ENCODE measurements around the gene DOCK1. TPM values are rescaled to one million over a fixed set of nuclear protein-coding genes. Genes with fewer than 3 reads are reported as not detected.

DOCK1 gene
- total RNA-seq, 4 donors from 2014 or later = 31.3 to 82.3 (median 44.1) TPM

DNA sequence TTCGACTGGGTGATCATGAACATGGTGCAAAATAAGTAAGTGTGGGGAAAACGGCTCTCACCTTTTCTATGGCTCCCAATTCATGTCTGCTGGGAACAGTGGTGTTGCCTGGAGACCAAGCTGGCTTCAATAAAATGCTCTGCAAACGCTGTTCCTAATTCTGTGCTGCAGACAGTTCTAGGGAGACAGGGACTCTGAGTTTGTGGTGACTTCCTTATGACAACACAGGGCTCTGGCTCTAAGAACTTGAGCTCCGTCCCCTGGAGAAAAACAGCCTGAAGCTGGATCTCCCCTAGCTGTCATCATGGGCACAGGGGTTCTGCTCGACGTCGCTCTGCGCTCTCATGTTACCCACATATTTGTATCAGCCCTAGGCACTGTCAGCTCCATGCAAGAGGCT, 352.2 kb downstream of the DOCK1 start:
- ATAC-seq (ENCODE audit: low FRiP score) (no peak), DNase-seq (ENCODE audit: low spot score) (no peak)
- TF ChIP-seq, protein P1, sequence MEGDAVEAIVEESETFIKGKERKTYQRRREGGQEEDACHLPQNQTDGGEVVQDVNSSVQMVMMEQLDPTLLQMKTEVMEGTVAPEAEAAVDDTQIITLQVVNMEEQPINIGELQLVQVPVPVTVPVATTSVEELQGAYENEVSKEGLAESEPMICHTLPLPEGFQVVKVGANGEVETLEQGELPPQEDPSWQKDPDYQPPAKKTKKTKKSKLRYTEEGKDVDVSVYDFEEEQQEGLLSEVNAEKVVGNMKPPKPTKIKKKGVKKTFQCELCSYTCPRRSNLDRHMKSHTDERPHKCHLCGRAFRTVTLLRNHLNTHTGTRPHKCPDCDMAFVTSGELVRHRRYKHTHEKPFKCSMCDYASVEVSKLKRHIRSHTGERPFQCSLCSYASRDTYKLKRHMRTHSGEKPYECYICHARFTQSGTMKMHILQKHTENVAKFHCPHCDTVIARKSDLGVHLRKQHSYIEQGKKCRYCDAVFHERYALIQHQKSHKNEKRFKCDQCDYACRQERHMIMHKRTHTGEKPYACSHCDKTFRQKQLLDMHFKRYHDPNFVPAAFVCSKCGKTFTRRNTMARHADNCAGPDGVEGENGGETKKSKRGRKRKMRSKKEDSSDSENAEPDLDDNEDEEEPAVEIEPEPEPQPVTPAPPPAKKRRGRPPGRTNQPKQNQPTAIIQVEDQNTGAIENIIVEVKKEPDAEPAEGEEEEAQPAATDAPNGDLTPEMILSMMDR (IDR thresholded peaks at IDR 0.05) = no peak

DNA sequence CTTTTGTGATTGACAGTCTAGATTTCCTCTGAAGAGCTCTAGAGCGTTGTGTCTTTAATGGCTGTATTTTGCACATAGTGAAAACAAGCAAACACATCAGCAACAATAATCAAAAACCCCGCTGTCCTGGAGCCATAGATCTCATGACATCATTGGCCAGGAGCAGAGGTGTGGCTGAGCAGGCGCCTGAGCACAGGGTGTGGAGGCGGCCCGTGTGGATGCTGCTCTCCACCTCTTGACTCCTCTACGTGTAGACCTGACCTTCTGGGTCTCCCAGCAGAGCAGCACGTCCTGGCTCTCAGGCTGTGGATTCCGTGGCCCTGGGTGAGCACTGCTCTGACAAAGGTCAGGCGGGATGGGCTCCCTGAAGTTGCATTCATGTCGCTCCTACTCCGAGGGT, 354.1 kb downstream of the DOCK1 start:
- TF ChIP-seq, protein P1 (IDR thresholded peaks at IDR 0.05) = no peak
- no peak for ATAC-seq (ENCODE audit: low FRiP score)
- no peak for DNase-seq (ENCODE audit: low spot score)

DNA sequence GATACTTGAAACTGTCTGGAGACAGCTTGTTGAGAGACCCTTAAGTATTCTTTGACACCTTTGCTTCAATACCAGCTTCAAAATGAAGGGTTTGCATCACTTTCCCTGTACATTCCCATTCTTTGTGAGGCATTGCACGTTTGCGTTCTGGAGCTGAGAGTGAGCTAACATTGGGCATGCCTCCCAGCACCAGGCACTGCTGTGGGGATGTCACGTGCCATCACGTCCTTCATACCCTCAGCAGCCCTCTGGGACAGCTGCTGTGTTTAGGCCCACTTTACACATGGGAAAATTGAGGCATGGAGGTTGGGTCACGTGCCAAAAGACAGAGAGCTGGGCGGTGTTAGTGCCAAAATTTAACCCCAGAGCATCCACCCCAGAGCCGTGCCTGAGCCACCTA, 357.4 kb downstream of the DOCK1 start:
- TF ChIP-seq, protein P1 (IDR thresholded peaks at IDR 0.05) = no peak
- DNase-seq (ENCODE audit: low spot score) = no peak
- no peak for ATAC-seq (ENCODE audit: low FRiP score)

- ATAC-seq (ENCODE audit: low FRiP score) (no peak), DNase-seq (ENCODE audit: low spot score) (no peak)
- TF ChIP-seq, protein P1 (IDR thresholded peaks at IDR 0.05) = no peak
Observed at GRCh38 chr10:127265288-127265687, 360.1 kb downstream of the DOCK1 start.

GRCh38 chr10:127266431-127266830, 361.2 kb downstream of the DOCK1 start:
- DNase-seq (ENCODE audit: low spot score) (no peak), ATAC-seq (ENCODE audit: low FRiP score) (no peak)
- TF ChIP-seq, protein P1 (IDR thresholded peaks at IDR 0.05) = no peak

- ATAC-seq (ENCODE audit: low FRiP score) (no peak), DNase-seq (ENCODE audit: low spot score) (no peak)
- TF ChIP-seq, protein P1 (IDR thresholded peaks at IDR 0.05) = no peak
Observed at GRCh38 chr10:127267442-127267841, 362.2 kb downstream of the DOCK1 start.

DNA sequence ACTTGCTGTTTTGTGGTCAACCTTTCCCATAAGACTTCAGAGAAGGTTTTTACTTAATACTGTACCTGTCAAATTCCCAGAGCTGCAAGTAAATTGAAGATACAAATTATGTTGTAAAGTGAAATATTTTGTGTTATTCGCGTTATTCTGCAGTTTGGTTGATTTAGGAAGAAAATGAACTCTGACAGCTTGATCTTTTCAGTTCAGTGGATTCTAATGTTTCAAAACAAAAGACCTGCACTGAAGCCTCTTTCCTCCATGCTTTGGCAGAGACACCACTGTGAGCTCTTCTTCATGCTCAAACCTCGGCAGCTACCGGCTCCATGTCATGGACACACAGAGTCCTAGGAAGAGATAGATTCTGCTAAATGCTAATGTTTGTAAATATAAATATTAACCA, 366.8 kb downstream of the DOCK1 start:
- DNase-seq (ENCODE audit: low spot score) = no peak
- TF ChIP-seq, protein P1 (IDR thresholded peaks at IDR 0.05) = no peak
- ATAC-seq (ENCODE audit: low FRiP score) = no peak

All from omental fat pad (tissue), 4 donors.